ENCODE data around the gene SUFU. TPM values are rescaled to one million over a fixed set of nuclear protein-coding genes. Genes with fewer than 3 reads are reported as not detected.
A peak's percentile ranks its signal among the peaks of the same experiment; 100 is the strongest.

The SUFU gene
- total and polyA plus RNA-seq, 2 of the 13 experiments (the other 11 are each of a cell fraction or from before 2014, with no cell fraction given) = 2.9 to 5.5 TPM

DNA sequence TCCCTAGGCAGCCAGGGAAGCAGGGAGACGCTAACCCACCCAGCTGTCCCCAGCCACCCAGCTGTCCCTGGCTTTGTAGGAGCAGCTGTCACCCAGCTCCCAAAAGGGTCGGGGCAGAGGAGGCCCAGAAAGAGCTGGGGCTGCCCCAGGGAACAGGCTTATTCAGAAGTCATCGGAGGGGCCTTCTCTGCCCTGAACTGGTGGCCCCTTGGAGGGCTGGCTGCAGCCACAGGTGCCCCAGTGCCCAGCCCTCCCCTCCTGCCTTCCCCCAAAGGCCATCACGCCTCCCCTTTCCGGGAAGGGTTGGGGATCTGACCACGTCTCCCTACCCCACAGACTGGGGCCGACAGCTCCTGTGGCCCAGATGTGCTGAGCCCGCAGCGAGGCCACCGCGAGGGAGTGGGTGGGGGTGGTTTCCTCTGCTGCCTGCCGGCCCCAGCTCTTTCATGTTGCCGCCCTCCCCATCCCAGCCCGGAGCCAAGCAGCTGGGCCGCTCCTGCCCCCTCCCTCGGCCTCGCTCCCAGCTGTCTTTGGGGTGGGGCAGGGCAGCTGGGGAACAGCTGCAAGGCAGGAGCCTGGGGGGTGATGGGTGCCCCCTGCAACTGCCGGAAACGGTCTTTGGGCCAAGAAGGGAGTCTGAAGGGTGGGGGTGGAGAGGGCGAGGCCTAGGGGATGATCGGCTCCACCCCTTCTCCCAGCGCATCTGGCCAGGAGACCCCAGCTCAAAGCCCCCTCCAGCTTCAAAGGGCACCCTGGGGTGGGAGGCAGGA is 157.3 kb downstream of the SUFU start (continued):
- no peak for TF ChIP-seq ZBTB33 (CRISPR knock-in tag; IDR thresholded peaks at IDR 0.05)
- TF ChIP-seq ZNF773 (CRISPR knock-in tag; IDR thresholded peaks at IDR 0.05; ENCODE audit: borderline replicate concordance) = no peak
- TF ChIP-seq ZNF782 (CRISPR knock-in tag; IDR thresholded peaks at IDR 0.05; ENCODE audit: borderline replicate concordance) = peak; percentile 59; the same call in 1 of the 2 replicates
- no peak for TF ChIP-seq ZNF230 (CRISPR knock-in tag; IDR thresholded peaks at IDR 0.05)
- TF ChIP-seq ZNF572 (CRISPR knock-in tag; IDR thresholded peaks at IDR 0.05) = 0 out of 2 replicates have a peak, but pooled peaks have one; percentile 51
- TF ChIP-seq DR1 (CRISPR knock-in tag; IDR thresholded peaks at IDR 0.05) = no peak
- no peak for TF ChIP-seq ZFP36L2 (CRISPR knock-in tag; IDR thresholded peaks at IDR 0.05)
- no peak for TF ChIP-seq HIC2 (CRISPR knock-in tag; IDR thresholded peaks at IDR 0.05; ENCODE audit: low read depth)
- TF ChIP-seq GZF1 (CRISPR knock-in tag; IDR thresholded peaks at IDR 0.05) = no peak
- no peak for TF ChIP-seq WIZ (CRISPR knock-in tag; IDR thresholded peaks at IDR 0.05)
- TF ChIP-seq, protein P1, sequence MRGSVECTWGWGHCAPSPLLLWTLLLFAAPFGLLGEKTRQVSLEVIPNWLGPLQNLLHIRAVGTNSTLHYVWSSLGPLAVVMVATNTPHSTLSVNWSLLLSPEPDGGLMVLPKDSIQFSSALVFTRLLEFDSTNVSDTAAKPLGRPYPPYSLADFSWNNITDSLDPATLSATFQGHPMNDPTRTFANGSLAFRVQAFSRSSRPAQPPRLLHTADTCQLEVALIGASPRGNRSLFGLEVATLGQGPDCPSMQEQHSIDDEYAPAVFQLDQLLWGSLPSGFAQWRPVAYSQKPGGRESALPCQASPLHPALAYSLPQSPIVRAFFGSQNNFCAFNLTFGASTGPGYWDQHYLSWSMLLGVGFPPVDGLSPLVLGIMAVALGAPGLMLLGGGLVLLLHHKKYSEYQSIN (CRISPR knock-in tag; IDR thresholded peaks at IDR 0.05; ENCODE audit: borderline replicate concordance) = no peak
- no peak for TF ChIP-seq ZNF451 (CRISPR knock-in tag; IDR thresholded peaks at IDR 0.05)
- no peak for TF ChIP-seq PRDM4 (CRISPR knock-in tag; IDR thresholded peaks at IDR 0.05; ENCODE audit: borderline replicate concordance)
- TF ChIP-seq NFE2L1 (CRISPR knock-in tag; IDR thresholded peaks at IDR 0.05; ENCODE audit: borderline replicate concordance) = no peak
- TF ChIP-seq, protein P2, sequence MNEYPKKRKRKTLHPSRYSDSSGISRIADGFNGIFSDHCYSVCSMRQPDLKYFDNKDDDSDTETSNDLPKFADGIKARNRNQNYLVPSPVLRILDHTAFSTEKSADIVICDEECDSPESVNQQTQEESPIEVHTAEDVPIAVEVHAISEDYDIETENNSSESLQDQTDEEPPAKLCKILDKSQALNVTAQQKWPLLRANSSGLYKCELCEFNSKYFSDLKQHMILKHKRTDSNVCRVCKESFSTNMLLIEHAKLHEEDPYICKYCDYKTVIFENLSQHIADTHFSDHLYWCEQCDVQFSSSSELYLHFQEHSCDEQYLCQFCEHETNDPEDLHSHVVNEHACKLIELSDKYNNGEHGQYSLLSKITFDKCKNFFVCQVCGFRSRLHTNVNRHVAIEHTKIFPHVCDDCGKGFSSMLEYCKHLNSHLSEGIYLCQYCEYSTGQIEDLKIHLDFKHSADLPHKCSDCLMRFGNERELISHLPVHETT (CRISPR knock-in tag; conservative IDR thresholded peaks at IDR 0.05) = no peak
- no peak for TF ChIP-seq ZNF496 (CRISPR knock-in tag; IDR thresholded peaks at IDR 0.05; ENCODE audit: insufficient replicate concordance)
- peak; percentile 73; the same call in 1 of the 2 replicates for TF ChIP-seq ZNF776 (CRISPR knock-in tag; IDR thresholded peaks at IDR 0.05)
- TF ChIP-seq REL (CRISPR knock-in tag; conservative IDR thresholded peaks at IDR 0.05) = no peak

Data from HepG2 (cell line).